Bronchial epithelial cell (primary cell): ENCODE measurements around the gene ZFPL1. TPM values are rescaled to one million over a fixed set of nuclear protein-coding genes. Genes with fewer than 3 reads are reported as not detected.

Source experiments
- DNase-seq: peaks from one replicate; pipeline ENCODE4 v3.0.0-alpha.2; 2010; ENCODE audit warnings: low read depth
- FAIRE-seq: peaks from 2 replicates; lab custom pipeline; 2011; peaks lifted over from hg19 to GRCh38; lab: Jason Lieb, UNC
- H3K27me3 ChIP-seq: 2 replicates; pipeline ENCODE4 v1.5.1; 2011; ENCODE audit warnings: low read length; ENCODE audit not compliant: control insufficient read depth, insufficient read depth
- H3K36me3 ChIP-seq: 2 replicates; pipeline ENCODE4 v1.5.1; 2011; ENCODE audit warnings: low read length; ENCODE audit not compliant: control insufficient read depth, insufficient read depth
- H3K4me3 ChIP-seq: 2 replicates; pipeline ENCODE4 v1.5.1; 2011; ENCODE audit warnings: mild to moderate bottlenecking, low read depth, low read length, control low read depth
- CTCF ChIP-seq: IDR thresholded peaks from 2 replicates; pipeline ENCODE4 v1.5.1; 2011; ENCODE audit warnings: mild to moderate bottlenecking, moderate library complexity, low read length, control low read depth, inconsistent platforms; ENCODE audit not compliant: insufficient read depth, severe bottlenecking
- total RNA-seq: library from RNA; depleted of rRNA; stranded (reverse); fragments of >200 nt; gene quantifications from 2 replicates; pipeline ENCODE4 v1.2.1, GENCODE V29; 2014

ZFPL1 gene
- total RNA-seq, 1 donor from 2014 or later: 34.2 TPM

DNA sequence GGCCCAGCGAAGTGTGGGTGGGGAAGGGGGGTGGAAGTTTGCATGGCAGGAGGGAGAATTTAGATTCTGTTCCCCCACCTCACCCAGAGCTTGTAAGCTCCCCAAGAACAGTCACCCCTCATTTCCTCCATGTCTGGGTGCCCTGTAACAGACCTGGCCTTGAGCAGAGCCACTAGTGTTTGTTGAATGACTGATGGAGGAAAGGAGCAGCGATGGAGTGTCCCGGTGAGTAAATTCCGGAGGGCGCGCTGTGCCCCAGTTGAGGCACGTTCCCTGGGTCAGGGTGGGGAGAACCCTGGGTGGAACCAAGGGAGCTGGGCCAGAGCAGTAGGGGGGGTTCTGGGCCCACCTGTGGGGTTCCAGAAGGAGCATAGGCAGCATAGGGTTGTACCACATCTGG, 26.5 kb upstream of the ZFPL1 start:
- Histone ChIP-seq H3K27me3 (peaks cover 2% of the 10 kb centered on the region), H3K36me3 (no peaks in the 10 kb centered on the region), H3K4me3 (no peak overlapping the region)
- FAIRE-seq (no peak), DNase-seq (no peak)
- no peak for TF ChIP-seq CTCF

GRCh38 chr11:65058012-65058411, 26.0 kb upstream of the ZFPL1 start:
- H3K36me3 ChIP-seq: no peaks in the 10 kb centered on the region
- TF ChIP-seq CTCF: no peak
- H3K27me3 ChIP-seq: peaks cover 2% of the 10 kb centered on the region
- no peak for FAIRE-seq
- no peak for DNase-seq
- no peak overlapping the region for H3K4me3 ChIP-seq

GRCh38 chr11:65058419-65059054, 25.5 kb upstream of the ZFPL1 start, which contains the start of gene NAALADL1:
Gene NAALADL1, minus strand, starts transcription at chr11:65058553. Its CDS starts 32 bp downstream, at chr11:65058521.
- H3K4me3 ChIP-seq: no peak within 1 kb of the TSS
- peaks cover 2% of the 10 kb centered on the region for H3K27me3 ChIP-seq
- no peak for FAIRE-seq
- TF ChIP-seq CTCF: no peak
- no peak for DNase-seq
- H3K36me3 ChIP-seq: no peaks in the 10 kb centered on the region

- Histone ChIP-seq H3K27me3 (peaks cover 2% of the 10 kb centered on the region), H3K4me3 (no peak overlapping the region), H3K36me3 (no peaks in the 10 kb centered on the region)
- no peak for TF ChIP-seq CTCF
- DNase-seq (no peak), FAIRE-seq (no peak)
Observed at GRCh38 chr11:65059523-65059922, 24.5 kb upstream of the ZFPL1 start.

- H3K27me3 ChIP-seq: peaks cover 2% of the 10 kb centered on the region
- no peak overlapping the region for H3K4me3 ChIP-seq
- DNase-seq (no peak), FAIRE-seq (peak; percentile 88)
- TF ChIP-seq CTCF: no peak
- H3K36me3 ChIP-seq: no peaks in the 10 kb centered on the region
Observed at GRCh38 chr11:65059959-65060824, 23.8 kb upstream of the ZFPL1 start.
